NCI-H1694 (cell line): ENCODE data around the gene ABHD2.
A peak's percentile ranks its signal among the peaks of the same experiment; 100 is the strongest.
"Not testable (repeated sequence)": the region's sequence is repeated elsewhere in the genome, so short reads cannot be mapped to it uniquely, and the experiment has no call there.

Source experiments
- DNase-seq: peaks from one replicate; lab custom pipeline; 2025; lab: John Stamatoyannopoulos, UW

The ABHD2 gene

GRCh38 chr15:89227425-89227824, 139.2 kb downstream of the ABHD2 start:
- no peak for DNase-seq

DNA sequence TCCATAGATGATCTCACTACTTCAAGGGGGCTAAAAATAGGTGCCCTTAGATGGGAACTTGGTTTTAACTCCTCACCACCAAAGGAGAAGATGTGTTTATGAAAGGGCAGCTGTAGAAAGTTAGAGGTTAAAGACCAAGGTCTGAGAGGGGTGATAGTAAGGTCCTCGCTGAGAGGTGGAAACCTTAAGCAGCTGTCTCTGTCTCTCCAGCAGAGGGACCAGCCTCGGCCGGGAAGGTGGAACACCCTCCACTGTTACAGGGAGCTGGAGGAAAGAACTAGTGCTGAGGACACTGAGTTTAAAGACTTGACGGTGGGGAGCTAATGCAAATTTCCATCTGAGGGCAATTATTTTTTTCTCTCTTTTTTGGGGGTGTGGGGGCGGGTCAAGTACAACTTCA, 142.0 kb downstream of the ABHD2 start:
- DNase-seq = no peak

GRCh38 chr15:89231832-89232231, 143.6 kb downstream of the ABHD2 start:
- DNase-seq = no peak

DNA sequence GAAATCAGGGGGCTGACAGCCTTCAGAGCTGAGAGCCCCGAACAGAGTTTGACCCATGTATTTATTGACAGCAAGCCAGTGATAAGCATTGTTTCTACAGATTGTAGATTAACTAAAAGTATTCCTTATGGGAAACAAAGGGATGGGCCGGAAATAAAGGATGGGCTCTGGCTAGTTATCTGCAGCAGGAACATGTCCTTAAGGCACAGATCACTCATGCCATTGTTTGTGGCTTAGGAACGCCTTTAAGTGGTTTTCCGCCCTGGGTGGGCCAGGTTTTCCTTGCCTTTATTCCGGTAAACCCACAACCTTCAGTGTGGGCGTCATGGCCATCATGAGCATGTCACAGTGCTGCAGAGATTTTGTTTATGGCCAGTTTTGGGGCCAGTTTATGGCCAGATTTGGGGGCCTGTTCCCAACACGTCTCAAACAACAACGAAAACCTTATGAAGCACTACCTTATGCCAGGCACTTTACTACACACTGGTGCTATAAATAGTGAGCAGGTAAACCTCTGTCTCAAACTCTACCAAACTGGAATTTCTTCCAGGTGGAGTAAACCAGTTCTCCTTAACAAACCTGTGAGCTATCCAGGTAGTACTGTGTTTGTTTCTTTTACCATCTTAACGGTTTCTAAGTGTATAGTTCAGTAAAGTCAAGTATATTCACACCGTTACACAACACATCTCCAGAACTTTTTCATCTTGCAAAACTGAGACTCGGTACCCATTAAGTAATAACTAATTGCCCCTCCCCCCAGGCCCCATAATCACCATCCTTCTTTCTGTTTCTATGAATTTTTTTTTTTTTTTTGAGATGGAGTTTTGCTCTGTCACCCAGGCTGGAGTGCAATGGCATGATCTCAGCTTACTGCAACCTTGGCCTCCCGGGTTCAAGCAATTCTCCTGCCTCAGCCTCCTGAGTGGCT, 151.9 kb downstream of the ABHD2 start:
- DNase-seq = not testable (repeated sequence)

DNA sequence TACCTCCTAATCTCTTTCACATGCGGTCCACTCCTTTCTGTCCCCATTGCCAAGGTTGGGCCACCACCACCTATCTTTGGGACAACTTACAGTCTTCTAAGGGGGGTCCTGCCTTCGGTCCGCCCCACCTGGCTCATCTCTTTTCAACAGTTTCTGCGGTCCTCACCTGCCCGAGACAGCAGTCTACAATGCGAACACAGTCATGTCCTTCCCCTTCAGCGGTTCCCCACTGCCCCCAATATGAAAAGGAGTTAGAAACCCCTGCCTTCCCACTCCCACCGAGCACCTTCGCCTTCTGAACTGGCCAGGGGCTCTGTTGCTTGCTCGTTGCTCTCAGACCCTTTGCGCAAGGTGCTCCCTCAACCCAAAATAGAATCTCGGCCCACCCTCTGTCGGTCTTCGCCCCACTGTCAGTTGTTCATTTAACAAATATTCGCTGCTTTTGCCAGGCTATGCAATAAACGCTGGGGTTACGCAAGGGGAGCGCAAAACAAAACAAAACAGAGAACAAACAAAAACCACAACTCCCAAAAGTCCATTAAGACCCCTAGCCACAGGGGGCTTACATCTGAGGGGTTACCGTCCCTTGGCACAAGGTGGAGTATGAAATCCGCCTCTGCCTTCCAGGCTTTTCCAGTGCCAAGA, 154.9 kb downstream of the ABHD2 start:
- DNase-seq = no peak

GRCh38 chr15:89243691-89244573, 155.7 kb downstream of the ABHD2 start, which contains the start of gene FANCI:
Gene FANCI (plus strand): TSS chr15:89243979. CDS start chr15:89247648, 3,669 bp downstream.
- peak; percentile 87 for DNase-seq

GRCh38 chr15:89244574-89244903, 156.3 kb downstream of the ABHD2 start:
- no peak for DNase-seq

DNA sequence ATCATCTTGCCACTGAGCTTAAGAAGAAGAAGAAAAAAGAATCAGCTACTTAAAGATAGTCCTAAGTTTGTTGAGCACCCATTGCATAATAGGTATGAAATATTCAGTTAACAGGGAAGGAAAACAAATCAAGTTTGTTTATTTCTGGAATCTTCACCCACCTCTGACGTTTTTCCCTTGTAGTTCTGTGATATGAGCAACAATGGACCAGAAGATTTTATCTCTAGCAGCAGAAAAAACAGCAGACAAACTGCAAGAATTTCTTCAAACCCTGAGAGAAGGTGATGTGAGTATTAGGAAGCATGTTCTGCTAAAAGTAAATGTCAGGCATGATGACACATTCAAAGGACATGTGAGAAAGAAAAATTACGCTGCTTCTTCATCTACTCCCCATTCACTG, 159.2 kb downstream of the ABHD2 start:
- no peak for DNase-seq

DNA sequence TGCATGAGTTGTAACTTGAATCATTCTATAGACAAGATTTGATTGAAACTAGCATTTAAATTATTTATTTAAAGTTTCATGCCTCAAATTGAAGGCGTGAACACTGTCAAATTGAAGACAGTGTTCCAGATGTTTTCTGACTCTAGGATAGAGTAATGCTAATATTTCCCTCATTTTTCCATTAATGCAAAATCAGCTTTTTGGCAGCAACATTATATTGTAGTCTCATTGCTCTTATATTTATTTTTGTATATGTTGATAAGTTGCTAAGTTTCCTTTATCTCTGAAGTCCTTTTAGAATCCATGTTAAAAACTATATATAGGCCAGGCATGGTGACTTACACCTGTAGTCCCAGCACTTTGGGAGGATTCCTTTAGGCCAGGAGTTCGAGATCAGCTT, 160.3 kb downstream of the ABHD2 start:
- no peak for DNase-seq

- DNase-seq = not testable (repeated sequence)
Observed at GRCh38 chr15:89250142-89250541, 161.9 kb downstream of the ABHD2 start.
